HG03159 (cell line): ENCODE data around the gene PNPT1.
"Not testable (repeated sequence)": the region's sequence is repeated elsewhere in the genome, so short reads cannot be mapped to it uniquely, and the experiment has no call there.

Experiments used
- ATAC-seq: cut with Tn5 transposase; IDR thresholded peaks from one replicate; pipeline ENCODE4 v1.9.1; 2021; ENCODE audit warnings: mild to moderate bottlenecking, moderate library complexity; ENCODE audit not compliant: unreplicated experiment

PNPT1 gene

GRCh38 chr2:55693181-55694125 lies at the start of gene PNPT1:
PNPT1 (minus strand) TSS chr2:55693844; CDS start chr2:55693823, 21 bp downstream.
- ATAC-seq, result peak; percentile 100

DNA sequence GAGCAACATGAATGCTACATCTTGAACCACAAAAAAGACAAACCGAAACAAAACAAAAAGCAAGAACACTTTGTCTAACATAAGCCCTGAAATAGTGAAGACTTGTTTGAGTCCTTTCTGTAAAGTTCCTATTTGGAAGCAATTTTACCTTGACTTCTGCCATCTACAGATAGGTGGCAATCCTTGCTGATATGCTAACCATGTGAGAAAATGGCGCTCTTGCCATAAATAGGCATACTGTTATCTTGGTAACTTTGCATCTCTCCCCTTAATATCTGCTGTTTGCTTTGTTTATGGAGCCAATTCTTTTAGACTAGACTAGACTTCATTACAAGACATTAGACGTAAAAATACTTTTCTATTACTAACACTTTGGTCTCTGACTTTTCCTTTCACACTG lies 49.4 kb upstream of the PNPT1 start:
- no peak for ATAC-seq

- ATAC-seq, result not testable (repeated sequence)
Measured at GRCh38 chr2:55736019-55736536, 42.4 kb upstream of the PNPT1 start.

DNA sequence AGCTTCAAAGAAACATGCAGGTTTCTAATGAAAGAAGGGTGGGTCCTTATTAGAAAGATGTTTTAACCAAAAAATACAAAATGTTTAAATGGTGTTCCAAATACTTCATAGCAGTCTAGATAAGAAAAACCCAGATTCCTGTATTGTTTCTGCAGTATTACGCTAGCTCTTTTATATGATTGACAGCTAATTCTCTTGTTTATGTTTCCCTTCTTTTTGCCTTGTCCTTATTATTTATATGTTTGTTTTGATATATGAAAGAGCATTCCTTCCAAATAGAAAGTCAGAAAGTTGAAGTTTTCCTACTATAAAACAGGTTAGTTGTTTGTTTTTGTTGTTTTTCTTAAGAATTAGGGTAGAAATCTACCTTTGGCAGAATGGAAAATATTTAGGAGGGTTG lies 41.1 kb upstream of the PNPT1 start:
- ATAC-seq, result no peak

GRCh38 chr2:55733335-55733734 lies 39.7 kb upstream of the PNPT1 start:
- ATAC-seq, result no peak

- ATAC-seq, result no peak
Measured at GRCh38 chr2:55732854-55733253, 39.2 kb upstream of the PNPT1 start.

GRCh38 chr2:55729136-55729685 lies 35.6 kb upstream of the PNPT1 start:
- no peak for ATAC-seq

DNA sequence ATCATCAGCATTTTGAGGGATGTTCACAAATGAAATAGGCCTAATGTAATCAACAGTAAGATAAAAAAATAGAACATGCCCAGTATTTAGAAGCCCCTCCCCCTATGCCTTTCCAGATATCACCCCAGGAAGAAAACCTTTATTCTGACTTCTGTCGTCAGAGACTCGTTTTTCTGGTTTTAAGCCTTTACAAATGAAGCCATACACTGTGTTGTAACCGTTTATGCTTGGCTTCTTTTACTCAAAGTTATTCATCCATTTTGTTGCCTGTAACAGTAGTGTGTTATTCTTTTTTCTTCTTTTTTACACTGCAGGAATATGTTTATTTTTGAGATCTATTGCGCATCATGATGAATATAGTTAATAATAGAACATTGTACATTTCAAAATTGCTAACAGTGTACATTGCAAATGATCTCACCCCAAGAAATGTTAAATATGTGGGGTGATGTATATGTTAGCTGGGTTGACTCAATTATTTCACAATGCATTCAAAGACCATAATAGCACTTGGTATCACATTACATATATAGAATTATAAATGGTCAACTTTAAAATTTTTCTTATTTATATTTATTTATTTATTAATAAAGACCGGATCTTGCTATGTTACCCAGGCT lies 28.1 kb upstream of the PNPT1 start:
- no peak for ATAC-seq

GRCh38 chr2:55720417-55720816 lies 26.8 kb upstream of the PNPT1 start:
- no peak for ATAC-seq

GRCh38 chr2:55719852-55720251 lies 26.2 kb upstream of the PNPT1 start:
- ATAC-seq, result no peak

GRCh38 chr2:55718165-55719008 lies 24.7 kb upstream of the PNPT1 start:
- peak; percentile 73 for ATAC-seq

DNA sequence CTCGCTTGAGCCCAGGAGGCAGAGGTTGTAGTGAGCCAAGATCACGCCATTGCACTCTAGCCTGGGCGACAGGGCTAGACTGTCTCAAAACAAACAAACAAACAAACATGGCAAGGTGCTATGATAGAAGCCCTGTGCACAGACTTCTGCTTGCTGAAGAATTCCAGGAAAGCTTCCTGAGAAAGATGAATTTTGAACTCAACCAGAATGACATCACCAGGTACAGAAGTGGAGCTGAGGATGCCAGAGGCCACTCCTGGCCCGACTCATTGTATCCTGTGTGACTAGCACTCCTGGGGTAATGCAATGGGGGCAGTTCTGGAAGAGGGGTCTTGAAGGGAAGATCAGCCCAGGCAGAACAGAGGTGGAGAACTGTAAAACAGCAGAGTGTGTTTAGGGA lies 22.0 kb upstream of the PNPT1 start:
- no peak for ATAC-seq

GRCh38 chr2:55715178-55715577 lies 21.5 kb upstream of the PNPT1 start:
- not testable (repeated sequence) for ATAC-seq

GRCh38 chr2:55712477-55713060 lies 18.9 kb upstream of the PNPT1 start:
- ATAC-seq, result no peak

- ATAC-seq, result no peak
Measured at GRCh38 chr2:55710025-55710424, 16.4 kb upstream of the PNPT1 start.

GRCh38 chr2:55707751-55708150 lies 14.1 kb upstream of the PNPT1 start:
- ATAC-seq, result no peak

DNA sequence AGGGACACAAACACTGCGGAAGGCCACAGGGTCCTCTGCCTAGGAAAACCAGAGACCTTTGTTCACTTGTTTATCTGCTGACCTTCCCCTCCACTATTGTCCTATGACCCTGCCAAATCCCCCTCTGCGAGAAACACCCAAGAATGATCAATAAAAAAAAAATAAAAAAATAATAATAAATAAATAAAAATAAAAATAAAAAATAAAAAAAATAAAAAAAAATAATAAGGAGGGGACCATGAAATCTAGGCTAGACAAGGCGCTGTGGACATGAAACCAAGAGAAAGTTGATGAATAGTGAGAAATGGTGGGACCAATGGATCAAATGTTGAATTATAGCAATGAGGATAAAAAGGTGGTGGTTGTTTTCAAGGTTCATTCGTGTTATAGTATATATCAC lies 12.6 kb upstream of the PNPT1 start:
- not testable (repeated sequence) for ATAC-seq

DNA sequence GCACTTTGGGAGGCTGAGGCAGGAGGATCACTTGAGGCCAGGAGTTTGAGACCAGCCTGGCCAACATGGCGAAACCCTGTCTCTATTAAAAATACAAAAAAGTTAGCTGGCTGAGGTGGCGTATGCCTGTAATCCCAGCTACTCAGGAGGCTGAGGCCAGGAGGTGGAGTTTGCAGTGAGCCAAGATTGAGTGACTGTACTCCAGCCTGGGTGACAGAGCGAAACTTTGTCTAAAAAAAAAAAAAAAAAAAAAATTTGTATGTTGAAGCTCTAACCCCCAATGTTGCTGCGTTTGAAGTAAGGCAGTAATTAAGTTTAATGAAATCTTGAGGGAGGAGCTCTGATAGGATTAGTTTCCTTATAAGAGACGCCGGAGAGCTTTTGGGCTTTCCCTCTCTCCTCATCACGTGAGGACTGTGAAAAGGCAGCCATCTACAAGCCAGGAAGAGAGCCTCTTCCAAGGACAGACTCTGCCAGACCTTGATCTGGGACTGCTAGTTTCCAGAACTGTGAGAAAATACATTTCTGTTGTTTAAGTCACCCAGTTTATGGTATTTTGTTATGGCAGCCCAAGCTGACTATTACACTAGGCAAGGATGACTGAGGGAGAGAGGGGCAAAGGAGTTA lies 11.5 kb upstream of the PNPT1 start:
- ATAC-seq, result no peak

DNA sequence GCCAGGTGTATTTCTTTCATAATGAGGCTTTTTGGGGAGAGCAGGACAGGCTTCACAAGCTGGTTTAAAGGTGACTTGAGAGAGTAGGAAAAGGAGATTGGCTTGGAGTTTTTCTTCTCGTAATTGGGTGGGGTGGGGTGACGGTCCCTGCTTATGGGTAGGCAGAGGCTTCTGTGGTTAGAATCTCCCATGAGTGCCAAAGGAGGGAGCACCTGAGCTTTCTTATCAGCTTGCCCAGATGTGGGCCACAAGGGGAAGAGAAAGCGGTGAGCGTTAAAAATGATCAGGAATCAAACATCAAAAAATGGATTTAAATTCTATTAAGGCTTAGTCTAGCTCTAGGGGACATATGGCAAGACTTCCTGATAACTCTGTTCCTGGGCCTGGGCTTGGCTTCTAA lies 9.7 kb upstream of the PNPT1 start:
- ATAC-seq, result no peak

DNA sequence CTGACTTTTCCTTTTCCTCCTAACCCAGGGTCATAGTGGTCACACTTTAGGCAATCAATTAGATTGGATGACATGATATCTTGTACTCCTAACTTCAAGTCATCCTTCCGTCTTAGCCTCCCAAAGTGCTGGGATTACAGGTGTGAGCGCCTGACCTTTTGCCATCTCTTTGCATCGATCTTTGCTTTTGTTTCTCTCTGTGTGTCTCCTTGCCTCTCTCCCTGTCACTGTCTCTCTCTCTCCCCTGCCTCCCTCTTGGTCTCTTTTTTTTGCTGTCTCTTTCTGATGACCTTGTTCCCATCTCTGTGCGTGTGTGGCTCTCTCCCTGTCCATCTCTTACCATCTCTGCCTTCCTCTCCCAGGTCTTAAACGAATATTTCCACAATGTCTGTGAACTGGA lies 904 bp downstream of the PNPT1 start:
- ATAC-seq, result peak; percentile 1
